HEK293 (cell line): ENCODE data around the gene LIN37.
A peak's percentile ranks its signal among the peaks of the same experiment; 100 is the strongest.

Experiments
- CTCF ChIA-PET: fragments of 350-600 bp; formaldehyde crosslinking; extraction: SDS; loops from one replicate; lab custom pipeline; 2021; ENCODE audit warnings: antibody characterized with exemption; lab: Yijun Ruan, JAX
- POLR2A ChIA-PET: fragments of 300-600 bp; formaldehyde crosslinking; extraction: SDS; loops from one replicate; lab custom pipeline; 2020; ENCODE audit warnings: antibody characterized with exemption, inconsistent platforms; lab: Yijun Ruan, JAX
- H3K27ac ChIP-seq: fragments of 200-500 bp; sonication (Bioruptor generic); 2 replicates; pipeline ENCODE4 v1.5.1; 2014; ENCODE audit warnings: low read depth, low read length, control low read depth, inconsistent platforms; ENCODE audit errors: extremely low read depth
- H3K36me3 ChIP-seq, 2 experiments: fragments of 200-500 bp in 1 of 2; sonication (Bioruptor generic) in 1 of 2; 1 replicate in 1 of 2; 2 replicates in 1 of 2; pipeline ENCODE4 v1.5.1; 2014 to 2017; ENCODE audit warnings: inconsistent platforms in 2 of 2, low read length in 2 of 2; ENCODE audit not compliant: control insufficient read depth in 2 of 2, insufficient read depth in 1 of 2
- H3K4me1 ChIP-seq: fragments of 200-500 bp; sonication (Bioruptor generic); 2 replicates; pipeline ENCODE4 v1.5.1; 2014; ENCODE audit warnings: mild to moderate bottlenecking, low read length, inconsistent platforms; ENCODE audit not compliant: control insufficient read depth, insufficient read depth
- H3K4me3 ChIP-seq: 2 replicates; pipeline ENCODE4 v1.5.1; 2011; ENCODE audit warnings: low read depth, mild to moderate bottlenecking, control low read depth, low read length, moderate library complexity
- H3K9me3 ChIP-seq: fragments of 200-500 bp; sonication (Bioruptor generic); 2 replicates; pipeline ENCODE4 v1.5.1; 2014; ENCODE audit warnings: low read depth, low read length, inconsistent platforms; ENCODE audit not compliant: control insufficient read depth, insufficient read depth
- BCL11A ChIP-seq: fragments of 450-650 bp; formaldehyde crosslinking; IDR thresholded peaks from 2 replicates; pipeline ENCODE4 v1.5.1; 2016; ENCODE audit warnings: low read depth, missing biosample characterization, missing genetic modification characterization
- BCL11B ChIP-seq: fragments of 450-650 bp; formaldehyde crosslinking; IDR thresholded peaks from 2 replicates; pipeline ENCODE4 v1.5.1; 2016; ENCODE audit warnings: low read depth, missing biosample characterization, missing genetic modification characterization
- GLIS2 ChIP-seq: fragments of 450-650 bp; formaldehyde crosslinking; IDR thresholded peaks from 2 replicates; pipeline ENCODE4 v1.5.1; 2016; ENCODE audit warnings: missing biosample characterization, missing genetic modification characterization
- SCRT2 ChIP-seq: fragments of 450-650 bp; formaldehyde crosslinking; IDR thresholded peaks from 2 replicates; pipeline ENCODE4 v1.5.1; 2016; ENCODE audit warnings: missing biosample characterization, missing genetic modification characterization
- SP2 ChIP-seq: fragments of 450-650 bp; formaldehyde crosslinking; IDR thresholded peaks from 2 replicates; pipeline ENCODE4 v1.5.1; 2016; ENCODE audit warnings: missing biosample characterization, missing genetic modification characterization
- SP3 ChIP-seq: fragments of 450-650 bp; formaldehyde crosslinking; IDR thresholded peaks from 2 replicates; pipeline ENCODE4 v1.5.1; 2016; ENCODE audit warnings: missing biosample characterization, missing genetic modification characterization
- ZBTB17 ChIP-seq: fragments of 450-650 bp; formaldehyde crosslinking; IDR thresholded peaks from 2 replicates; pipeline ENCODE4 v1.5.1; 2016; ENCODE audit warnings: missing biosample characterization, missing genetic modification characterization
- ZEB2 ChIP-seq: fragments of 450-650 bp; formaldehyde crosslinking; IDR thresholded peaks from 2 replicates; pipeline ENCODE4 v1.5.1; 2016; ENCODE audit warnings: missing biosample characterization, missing genetic modification characterization
- ZNF146 ChIP-seq: fragments of 450-650 bp; formaldehyde crosslinking; IDR thresholded peaks from 2 replicates; pipeline ENCODE4 v1.5.1; 2016; ENCODE audit warnings: missing biosample characterization, missing genetic modification characterization
- ZNF341 ChIP-seq: fragments of 450-650 bp; formaldehyde crosslinking; IDR thresholded peaks from 2 replicates; pipeline ENCODE4; 2016; ENCODE audit warnings: low read depth, missing biosample characterization, missing genetic modification characterization
- ZNF394 ChIP-seq: fragments of 450-650 bp; formaldehyde crosslinking; IDR thresholded peaks from 2 replicates; pipeline ENCODE4 v1.5.1; 2016; ENCODE audit warnings: missing biosample characterization, missing genetic modification characterization, mild to moderate bottlenecking, moderate library complexity, borderline replicate concordance
- ZNF423 ChIP-seq: fragments of 450-650 bp; formaldehyde crosslinking; IDR thresholded peaks from 2 replicates; pipeline ENCODE4 v1.5.1; 2016; ENCODE audit warnings: missing biosample characterization, missing genetic modification characterization
- TF ChIP-seq, protein P1 (sequence below): sonication (generic); formaldehyde crosslinking; IDR thresholded peaks from 2 replicates; pipeline ENCODE4 v1.8.1; 2022; ENCODE audit warnings: mild to moderate bottlenecking, moderate library complexity, missing genetic modification reagents
- TF ChIP-seq, protein P2 (sequence below): fragments of 450-650 bp; formaldehyde crosslinking; IDR thresholded peaks from 2 replicates; pipeline ENCODE4 v1.5.1; 2016; ENCODE audit warnings: missing biosample characterization, missing genetic modification characterization
- TF ChIP-seq, protein P3 (sequence below): fragments of 450-650 bp; formaldehyde crosslinking; IDR thresholded peaks from 2 replicates; pipeline ENCODE4 v1.5.1; 2016; ENCODE audit warnings: missing biosample characterization, missing genetic modification characterization
- TF ChIP-seq, protein P4 (sequence below): fragments of 450-650 bp; formaldehyde crosslinking; IDR thresholded peaks from 2 replicates; pipeline ENCODE4 v1.5.1; 2016; ENCODE audit warnings: missing biosample characterization, missing genetic modification characterization

LIN37 gene

DNA sequence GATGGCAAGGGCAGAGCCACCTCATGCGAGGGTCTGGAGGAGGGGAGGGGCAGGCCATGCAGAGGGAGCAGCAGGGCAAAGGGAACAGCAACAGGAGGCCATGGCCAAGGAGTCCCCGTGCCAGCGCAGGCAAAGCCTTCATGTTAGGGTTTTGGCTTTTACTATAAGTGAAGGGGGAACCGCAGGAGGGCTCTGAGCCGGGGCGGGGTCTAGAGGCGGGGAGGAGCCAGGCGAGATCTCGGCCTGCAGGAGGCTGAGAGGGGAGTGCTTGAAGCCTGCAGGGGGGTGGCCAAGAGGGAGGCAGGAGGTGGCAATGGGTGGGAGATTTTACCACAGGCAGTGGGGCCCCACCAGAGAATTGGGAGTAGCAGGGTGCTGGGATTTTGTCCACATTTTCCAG, 33.3 kb downstream of the LIN37 start (continued):
- TF ChIP-seq, protein P1, sequence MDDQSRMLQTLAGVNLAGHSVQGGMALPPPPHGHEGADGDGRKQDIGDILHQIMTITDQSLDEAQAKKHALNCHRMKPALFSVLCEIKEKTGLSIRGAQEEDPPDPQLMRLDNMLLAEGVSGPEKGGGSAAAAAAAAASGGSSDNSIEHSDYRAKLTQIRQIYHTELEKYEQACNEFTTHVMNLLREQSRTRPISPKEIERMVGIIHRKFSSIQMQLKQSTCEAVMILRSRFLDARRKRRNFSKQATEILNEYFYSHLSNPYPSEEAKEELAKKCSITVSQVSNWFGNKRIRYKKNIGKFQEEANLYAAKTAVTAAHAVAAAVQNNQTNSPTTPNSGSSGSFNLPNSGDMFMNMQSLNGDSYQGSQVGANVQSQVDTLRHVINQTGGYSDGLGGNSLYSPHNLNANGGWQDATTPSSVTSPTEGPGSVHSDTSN (CRISPR knock-in tag) = no peak
- TF ChIP-seq SCRT2 (tag by site-specific recombination) = 0 out of 2 replicates have a peak, but pooled peaks have one; percentile 8
- TF ChIP-seq ZNF146 (tag by site-specific recombination) = no peak
- peak; percentile 52; the same call in 1 of the 2 replicates for TF ChIP-seq ZBTB17 (tag by site-specific recombination)

DNA sequence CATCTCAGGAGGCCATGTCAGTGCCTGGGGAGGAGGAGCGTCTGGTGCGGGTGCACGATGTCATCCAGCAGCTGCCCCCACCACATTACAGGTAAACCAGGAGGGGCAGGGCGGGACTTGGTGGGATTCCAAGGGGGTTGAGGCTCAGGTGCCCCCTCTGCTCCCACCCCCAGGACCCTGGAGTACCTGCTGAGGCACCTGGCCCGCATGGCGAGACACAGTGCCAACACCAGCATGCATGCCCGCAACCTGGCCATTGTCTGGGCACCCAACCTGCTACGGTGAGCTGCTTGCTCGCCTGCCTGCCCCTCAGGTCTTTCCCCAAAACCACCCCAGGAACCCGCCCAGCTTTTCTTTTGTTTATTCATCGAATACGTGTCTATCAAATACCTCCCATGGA, 34.2 kb downstream of the LIN37 start:
- Histone ChIP-seq H3K4me1 (no peaks in the 10 kb centered on the region), H3K27ac (no peak overlapping the region), H3K9me3 (no peaks in the 10 kb centered on the region), H3K36me3 (peaks cover 43 to 47% of the 10 kb centered on the region in 2 experiments), H3K4me3 (no peak overlapping the region)
- TF ChIP-seq ZNF341 (tag by site-specific recombination) = no peak
- TF ChIP-seq, protein P2, sequence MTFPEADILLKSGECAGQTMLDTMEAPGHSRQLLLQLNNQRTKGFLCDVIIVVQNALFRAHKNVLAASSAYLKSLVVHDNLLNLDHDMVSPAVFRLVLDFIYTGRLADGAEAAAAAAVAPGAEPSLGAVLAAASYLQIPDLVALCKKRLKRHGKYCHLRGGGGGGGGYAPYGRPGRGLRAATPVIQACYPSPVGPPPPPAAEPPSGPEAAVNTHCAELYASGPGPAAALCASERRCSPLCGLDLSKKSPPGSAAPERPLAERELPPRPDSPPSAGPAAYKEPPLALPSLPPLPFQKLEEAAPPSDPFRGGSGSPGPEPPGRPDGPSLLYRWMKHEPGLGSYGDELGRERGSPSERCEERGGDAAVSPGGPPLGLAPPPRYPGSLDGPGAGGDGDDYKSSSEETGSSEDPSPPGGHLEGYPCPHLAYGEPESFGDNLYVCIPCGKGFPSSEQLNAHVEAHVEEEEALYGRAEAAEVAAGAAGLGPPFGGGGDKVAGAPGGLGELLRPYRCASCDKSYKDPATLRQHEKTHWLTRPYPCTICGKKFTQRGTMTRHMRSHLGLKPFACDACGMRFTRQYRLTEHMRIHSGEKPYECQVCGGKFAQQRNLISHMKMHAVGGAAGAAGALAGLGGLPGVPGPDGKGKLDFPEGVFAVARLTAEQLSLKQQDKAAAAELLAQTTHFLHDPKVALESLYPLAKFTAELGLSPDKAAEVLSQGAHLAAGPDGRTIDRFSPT = peak; percentile 43; the same call in 1 of the 2 replicates
- ChIA-PET CTCF (no interaction called here), POLR2A (interaction anchor here (1.1 kb wide), 1 partner anchor 21 kb away, joined by 3 read pairs; no protein-coding TSS in a partner anchor)

DNA sequence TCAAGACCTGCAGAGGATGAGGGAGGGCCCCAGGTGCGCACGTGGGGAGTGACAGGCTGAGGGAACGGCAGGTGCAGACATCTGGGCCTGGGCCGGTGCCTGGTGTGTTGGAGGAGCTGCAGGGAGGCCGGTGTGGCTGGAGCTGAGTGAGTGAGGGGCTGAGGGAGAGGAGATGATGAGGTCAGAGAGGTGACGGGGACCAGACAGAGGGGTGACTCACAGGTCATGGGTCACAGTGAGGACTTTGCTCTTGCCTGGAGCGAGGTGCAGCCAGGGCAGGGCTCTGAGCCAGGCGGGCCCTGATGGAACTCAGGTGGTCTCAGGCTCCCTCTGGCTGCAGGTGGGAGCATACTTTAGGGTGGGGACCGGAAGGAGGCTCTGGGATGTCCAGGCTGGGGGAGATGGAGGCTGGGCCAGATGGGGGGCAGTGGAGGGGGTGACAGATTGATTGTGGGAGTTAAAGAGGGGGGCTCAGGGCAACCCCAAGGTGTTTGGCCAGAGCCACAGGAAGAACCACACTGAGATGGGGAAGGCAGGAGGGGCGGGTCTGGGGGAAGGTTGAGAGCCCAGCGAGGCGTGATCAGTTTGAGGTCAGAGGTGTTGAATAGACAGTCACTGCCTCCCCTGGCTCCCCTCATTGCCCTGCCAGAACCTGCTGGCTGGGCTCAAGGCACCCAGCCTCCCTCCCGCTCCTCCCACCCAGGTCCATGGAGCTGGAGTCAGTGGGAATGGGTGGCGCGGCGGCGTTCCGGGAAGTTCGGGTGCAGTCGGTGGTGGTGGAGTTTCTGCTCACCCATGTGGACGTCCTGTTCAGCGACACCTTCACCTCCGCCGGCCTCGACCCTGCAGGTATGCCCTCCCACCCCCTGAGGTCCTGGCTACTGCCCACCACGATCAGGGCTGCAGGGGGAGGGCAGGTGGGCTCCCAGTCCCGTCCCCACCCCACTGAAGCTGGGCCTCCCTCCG, 35.4 kb downstream of the LIN37 start:
- no peaks in the 10 kb centered on the region for H3K9me3 ChIP-seq
- H3K4me3 ChIP-seq = no peak overlapping the region
- POLR2A ChIA-PET = interaction anchor here (0.7 to 1.1 kb wide), 3 partner anchors 24 to 38 kb away, joined by 3 to 8 read pairs (median 5); partner anchors contain the start of genes LIN37, PSENEN and U2AF1L4
- CTCF ChIA-PET = no interaction called here
- no peak overlapping the region for H3K27ac ChIP-seq
- H3K4me1 ChIP-seq = no peaks in the 10 kb centered on the region
- peaks cover 38 to 42% of the 10 kb centered on the region in 2 experiments for H3K36me3 ChIP-seq
- 0 out of 2 replicates have a peak, but pooled peaks have one; percentile 13 for TF ChIP-seq SP2 (tag by site-specific recombination)
- no peak for TF ChIP-seq ZNF394
- TF ChIP-seq, protein P3, sequence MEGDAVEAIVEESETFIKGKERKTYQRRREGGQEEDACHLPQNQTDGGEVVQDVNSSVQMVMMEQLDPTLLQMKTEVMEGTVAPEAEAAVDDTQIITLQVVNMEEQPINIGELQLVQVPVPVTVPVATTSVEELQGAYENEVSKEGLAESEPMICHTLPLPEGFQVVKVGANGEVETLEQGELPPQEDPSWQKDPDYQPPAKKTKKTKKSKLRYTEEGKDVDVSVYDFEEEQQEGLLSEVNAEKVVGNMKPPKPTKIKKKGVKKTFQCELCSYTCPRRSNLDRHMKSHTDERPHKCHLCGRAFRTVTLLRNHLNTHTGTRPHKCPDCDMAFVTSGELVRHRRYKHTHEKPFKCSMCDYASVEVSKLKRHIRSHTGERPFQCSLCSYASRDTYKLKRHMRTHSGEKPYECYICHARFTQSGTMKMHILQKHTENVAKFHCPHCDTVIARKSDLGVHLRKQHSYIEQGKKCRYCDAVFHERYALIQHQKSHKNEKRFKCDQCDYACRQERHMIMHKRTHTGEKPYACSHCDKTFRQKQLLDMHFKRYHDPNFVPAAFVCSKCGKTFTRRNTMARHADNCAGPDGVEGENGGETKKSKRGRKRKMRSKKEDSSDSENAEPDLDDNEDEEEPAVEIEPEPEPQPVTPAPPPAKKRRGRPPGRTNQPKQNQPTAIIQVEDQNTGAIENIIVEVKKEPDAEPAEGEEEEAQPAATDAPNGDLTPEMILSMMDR (tag by site-specific recombination) = 0 out of 2 replicates have a peak, but pooled peaks have one; percentile 15
- TF ChIP-seq ZEB2 (tag by site-specific recombination) = 0 out of 2 replicates have a peak, but pooled peaks have one; percentile 17
- TF ChIP-seq, protein P2 = 0 out of 2 replicates have a peak, but pooled peaks have one; percentile 10
- TF ChIP-seq, protein P4, sequence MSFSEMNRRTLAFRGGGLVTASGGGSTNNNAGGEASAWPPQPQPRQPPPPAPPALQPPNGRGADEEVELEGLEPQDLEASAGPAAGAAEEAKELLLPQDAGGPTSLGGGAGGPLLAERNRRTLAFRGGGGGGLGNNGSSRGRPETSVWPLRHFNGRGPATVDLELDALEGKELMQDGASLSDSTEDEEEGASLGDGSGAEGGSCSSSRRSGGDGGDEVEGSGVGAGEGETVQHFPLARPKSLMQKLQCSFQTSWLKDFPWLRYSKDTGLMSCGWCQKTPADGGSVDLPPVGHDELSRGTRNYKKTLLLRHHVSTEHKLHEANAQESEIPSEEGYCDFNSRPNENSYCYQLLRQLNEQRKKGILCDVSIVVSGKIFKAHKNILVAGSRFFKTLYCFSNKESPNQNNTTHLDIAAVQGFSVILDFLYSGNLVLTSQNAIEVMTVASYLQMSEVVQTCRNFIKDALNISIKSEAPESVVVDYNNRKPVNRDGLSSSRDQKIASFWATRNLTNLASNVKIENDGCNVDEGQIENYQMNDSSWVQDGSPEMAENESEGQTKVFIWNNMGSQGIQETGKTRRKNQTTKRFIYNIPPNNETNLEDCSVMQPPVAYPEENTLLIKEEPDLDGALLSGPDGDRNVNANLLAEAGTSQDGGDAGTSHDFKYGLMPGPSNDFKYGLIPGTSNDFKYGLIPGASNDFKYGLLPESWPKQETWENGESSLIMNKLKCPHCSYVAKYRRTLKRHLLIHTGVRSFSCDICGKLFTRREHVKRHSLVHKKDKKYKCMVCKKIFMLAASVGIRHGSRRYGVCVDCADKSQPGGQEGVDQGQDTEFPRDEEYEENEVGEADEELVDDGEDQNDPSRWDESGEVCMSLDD (tag by site-specific recombination) = peak; percentile 54; the same call in 1 of the 2 replicates
- TF ChIP-seq ZNF423 (tag by site-specific recombination) = no peak
- 0 out of 2 replicates have a peak, but pooled peaks have one; percentile 16 for TF ChIP-seq BCL11A
- TF ChIP-seq BCL11B (tag by site-specific recombination) = peak; percentile 24; the same call in 1 of the 2 replicates
- peak; percentile 69 for TF ChIP-seq ZNF341 (tag by site-specific recombination)
- TF ChIP-seq SP3 (tag by site-specific recombination) = no peak
- peak; percentile 56; the same call in 1 of the 2 replicates for TF ChIP-seq GLIS2
- TF ChIP-seq, all 188 proteins: peak for 9
